HG02759 (cell line): Measurements from ENCODE around the gene RNGTT.

Experiments
- ATAC-seq: cut with Tn5 transposase; IDR thresholded peaks from one replicate; pipeline ENCODE4 v1.9.1; 2021; ENCODE audit warnings: mild to moderate bottlenecking, moderate library complexity; ENCODE audit not compliant: unreplicated experiment

Gene RNGTT

DNA sequence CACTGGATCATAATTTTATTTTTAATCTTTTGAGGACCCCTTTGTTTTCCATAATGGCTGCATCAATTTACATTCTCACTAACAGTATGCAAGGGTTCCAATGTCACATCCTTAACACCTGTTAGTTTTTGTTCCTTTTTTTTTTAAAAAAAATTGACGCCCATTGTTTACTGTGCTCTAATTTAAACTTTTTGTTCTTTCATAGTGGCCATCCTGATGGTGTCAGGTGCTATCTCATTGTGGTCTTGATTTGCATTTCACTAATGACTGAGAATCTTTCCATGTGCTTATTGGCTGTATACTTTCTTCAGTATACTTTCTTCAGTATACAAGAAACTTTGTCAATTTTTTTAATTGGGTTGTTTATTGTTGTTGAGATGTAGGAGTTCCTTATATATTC, 347.0 kb downstream of the RNGTT start:
- no peak for ATAC-seq

DNA sequence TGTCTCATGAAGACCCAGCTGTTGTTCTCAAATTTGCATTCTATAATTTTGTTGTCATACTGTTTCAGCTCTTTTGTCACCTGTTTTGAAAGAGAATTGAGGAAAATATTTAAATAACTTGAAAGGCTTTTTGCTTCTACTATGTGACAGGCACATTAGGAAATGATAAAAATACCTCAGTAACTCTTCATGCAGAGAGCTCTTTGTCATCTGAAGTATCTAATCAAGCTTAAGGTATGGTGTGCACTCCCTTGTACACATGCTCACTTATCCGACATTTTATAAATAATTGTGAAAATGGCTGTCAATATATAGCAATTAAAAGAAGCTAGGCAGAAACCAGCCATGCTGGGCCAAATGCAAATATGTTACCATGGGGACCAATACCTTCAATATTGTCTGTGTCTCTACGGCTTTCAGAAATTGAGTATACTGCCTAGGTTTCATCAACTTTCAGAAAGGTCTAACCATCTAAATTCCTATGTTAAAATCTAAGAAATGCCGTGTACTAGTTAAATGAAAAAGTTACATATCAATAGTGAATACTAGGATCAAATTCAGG, 349.0 kb downstream of the RNGTT start:
- no peak for ATAC-seq

DNA sequence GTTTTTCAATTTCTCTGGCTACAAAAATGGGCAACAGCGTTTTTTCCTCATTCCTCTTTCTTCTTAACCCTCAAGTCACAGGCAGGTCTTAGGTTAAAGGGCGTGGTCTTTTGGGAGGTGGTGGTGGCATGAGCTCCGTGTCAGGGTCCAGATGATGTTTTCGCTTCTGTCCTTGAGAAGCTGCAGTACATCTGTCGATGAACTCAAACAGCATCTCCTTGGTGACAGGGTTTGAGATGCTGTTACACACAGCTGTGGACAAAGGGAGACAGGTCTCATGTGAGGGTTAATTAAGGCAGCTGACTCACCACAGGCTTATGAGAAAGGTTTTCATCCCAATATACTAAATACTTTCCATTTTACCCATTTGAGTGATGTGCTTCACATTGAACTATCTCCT, 350.8 kb downstream of the RNGTT start:
- no peak for ATAC-seq

DNA sequence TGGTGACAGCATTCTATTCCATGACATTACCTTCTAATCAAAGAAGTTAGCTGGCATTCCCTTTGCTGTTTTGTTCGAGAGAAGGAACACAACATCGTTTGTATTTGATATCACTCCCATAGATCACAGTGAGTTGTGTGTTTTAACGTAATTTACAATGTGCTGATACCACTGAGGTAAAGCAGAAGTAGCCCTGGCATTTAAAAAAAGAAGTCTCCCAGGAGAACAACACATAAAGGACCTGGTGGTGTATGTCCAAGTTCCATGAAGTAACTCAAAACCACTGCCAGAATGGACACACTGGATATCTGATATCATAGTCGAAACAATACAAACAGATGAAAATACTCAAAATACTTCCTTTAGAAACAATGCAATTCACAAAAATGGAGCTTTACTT, 351.7 kb downstream of the RNGTT start:
- no peak for ATAC-seq

DNA sequence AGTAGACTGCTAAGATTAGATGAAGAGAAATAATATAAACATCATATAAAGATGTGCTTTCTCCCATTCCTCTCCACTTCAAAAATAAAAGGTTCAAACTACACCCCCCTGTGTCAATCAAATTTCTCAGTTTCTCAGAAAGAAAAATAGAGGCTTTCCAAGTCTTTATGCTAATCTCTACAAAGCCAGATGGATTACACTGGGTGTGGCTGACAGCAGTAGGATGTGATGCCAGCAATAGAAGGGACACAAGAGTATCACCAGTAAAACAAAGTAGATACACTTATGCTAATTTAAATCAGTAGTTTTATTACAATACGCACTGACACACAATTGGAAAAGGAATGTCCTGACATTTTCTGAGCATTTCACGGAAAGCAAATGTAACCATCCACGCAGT, 353.4 kb downstream of the RNGTT start:
- no peak for ATAC-seq

DNA sequence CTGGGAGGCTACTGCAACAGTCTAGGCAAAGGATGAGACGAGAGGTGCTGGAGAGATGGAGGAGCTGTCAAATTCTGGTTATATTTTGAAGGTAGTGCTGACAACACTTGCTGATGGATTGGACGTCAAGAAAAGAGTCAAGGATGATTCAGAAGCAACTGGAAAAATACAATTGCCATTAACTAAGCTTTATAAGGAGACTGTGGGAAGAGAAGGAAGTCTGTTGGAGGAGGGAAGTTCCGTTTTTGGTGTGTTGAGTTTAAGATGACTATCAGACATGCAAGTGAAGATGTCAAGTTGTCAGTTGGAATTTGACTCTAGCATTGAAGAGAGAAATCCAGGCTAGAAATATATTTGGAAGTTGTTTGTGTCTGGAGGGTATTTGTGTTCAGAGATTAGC, 358.1 kb downstream of the RNGTT start:
- no peak for ATAC-seq

DNA sequence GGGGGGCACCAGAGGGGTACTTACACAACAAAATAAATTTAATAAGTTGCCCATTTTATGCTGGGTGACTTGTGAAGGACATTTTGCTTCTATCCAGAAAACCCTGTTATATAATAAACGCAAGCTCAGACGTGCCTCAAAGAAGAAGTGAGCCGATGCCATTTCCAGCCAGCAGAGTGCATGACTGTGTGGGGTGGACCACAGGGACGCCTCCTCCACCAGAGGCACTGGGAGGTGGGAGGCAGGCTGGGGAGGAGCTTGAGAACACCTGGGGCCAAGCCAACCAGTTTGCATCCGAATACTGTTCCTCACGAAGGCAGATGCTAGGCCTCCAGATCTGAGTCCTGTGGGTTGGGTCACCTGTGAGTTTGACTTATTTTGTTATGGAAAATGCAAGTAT, 363.8 kb downstream of the RNGTT start:
- ATAC-seq: no peak

DNA sequence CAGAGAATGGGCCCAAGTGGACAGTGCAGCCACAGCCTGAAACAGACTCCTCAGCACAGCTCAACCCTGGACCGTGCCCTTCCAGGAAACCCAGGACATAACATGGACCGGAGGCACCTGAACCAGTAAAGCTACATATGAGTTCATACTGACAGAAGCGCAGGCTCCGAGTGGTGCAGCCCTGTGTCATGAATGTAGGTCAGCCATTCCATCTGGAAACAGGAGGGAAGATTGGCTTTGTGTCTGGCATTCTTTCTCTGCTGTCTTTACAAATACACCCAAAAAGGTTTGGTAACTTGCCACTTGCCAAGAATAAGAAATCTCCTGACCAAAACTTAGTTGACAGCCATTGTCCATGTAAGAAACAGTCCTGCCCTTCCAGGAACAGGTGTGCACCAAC, 366.6 kb downstream of the RNGTT start:
- ATAC-seq: no peak

DNA sequence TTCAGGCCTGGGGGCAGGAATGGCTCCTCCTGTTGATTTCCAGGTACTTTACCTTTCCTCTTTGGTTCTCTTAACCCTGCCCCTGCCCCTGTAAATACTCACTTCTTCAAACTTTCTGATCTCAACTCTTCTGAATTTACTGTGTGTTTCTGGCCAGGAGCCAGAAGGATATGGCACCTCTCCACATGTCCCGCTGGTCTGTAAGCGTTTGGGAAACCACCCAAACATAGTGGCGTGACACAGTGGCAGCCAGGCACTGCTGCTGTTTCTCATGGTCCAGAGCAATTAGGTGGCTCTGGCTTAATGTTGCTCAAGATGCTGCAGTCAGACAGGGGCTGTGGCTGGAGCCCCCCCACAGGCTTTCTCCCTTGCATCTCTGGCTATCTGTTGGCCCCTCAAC, 374.5 kb downstream of the RNGTT start:
- ATAC-seq: no peak

DNA sequence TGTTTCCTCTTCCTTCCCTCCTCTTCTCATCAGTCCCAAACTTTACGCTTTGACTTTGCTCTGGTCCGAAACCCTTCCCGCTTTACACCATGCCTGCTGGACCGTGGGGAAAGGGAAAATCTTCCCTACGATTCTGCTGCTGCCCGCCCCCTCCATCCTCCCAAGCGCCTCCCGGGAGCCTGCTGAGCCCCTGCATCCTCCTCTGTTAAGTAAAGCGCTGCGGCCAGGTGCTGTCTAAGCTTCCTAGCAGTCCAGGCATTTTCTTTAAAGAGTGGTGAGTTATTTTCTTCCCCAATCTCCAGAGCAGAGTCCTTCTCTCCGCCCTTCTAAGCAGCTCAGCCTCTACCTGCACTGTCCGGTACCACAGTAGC, 376.3 kb downstream of the RNGTT start:
- ATAC-seq: no peak

DNA sequence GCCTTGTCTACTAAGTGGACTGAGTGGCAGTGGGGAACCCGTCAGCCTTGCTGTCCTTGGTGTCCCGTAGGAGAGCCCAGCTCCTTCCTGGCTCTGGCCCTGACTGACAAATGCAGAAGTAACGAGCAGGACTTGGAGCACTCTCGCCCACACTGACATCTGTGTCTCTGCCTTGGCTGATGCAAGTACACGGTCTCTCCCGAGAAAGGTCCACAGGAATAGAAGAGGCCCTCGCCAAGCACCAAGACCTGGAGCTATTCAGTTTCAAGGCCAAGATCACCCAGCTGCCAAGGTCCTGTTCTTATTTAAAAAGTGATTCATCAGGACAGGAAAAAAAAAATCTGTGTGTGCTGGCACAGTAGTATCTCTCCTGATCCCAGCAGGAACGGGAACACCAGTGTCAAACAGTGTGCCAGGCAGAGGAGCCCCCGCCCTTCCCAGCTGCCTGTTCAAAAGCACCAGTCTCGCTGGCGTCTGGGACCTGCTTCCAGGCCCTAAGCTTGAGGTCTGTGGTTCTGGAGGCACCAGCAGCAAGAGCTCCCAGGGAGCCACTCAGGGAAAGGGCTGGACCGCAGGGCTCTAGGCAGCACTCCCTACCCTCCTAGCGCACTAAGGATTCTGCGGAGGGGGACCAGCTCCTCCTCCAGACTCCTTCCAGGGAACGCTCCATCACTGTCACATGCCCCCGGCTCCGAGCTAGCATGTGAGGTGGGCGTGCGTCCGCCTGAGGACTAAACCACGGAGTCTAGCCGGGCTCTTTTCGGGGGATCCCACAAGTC, 376.9 kb downstream of the RNGTT start:
- no peak for ATAC-seq

DNA sequence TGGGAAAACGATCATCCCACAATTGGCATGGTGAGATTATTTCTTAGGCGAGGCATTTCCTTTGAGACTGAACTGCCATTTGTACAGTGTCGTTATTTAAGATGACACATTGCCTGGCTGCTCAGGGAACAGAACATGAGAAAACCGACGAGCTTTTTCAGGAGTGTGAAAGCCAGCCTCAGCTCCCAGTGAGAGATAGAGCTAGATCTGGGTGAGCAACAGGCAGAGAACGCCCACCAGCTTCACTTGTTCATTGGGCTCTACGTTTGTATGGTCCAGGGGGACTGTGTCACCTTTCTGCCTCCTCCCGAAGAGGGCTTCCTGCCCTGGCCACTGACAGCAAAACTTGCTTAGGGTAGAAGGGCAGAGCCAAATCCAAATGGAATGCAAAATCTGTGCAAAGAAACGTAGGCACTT, 378.1 kb downstream of the RNGTT start:
- no peak for ATAC-seq

DNA sequence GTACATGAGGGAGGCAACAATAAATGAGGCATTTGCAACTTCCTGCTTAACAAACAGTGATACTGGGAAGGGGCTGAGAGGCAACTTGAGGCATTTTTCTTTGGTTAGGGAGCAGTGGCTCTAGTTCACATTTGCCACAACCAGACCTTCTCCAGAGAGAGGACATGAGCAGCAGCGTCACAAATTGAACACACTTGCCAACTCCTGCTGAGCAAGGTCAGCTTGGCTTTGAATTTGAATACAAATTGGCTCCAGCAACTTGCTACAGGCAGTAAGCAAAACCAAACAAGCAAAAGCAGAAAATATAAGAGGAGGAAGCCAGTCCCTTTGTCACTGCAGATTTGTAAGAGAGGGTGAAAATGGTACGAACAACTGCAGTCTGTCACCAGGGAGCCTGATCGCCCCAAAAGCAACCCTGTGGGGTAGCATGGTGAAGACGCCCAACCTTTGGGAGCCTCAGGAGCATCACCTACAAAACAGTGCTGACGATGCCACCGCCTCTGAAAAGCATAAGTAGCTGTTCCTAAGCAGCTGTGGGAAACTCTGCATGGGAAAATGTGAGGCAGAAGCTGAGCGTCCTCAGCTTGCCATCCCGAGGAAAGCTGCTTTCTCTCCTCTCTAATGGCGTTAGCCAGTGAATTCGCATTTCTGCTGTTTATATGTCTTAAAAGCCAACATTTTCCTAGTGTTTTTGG, 378.7 kb downstream of the RNGTT start:
- ATAC-seq: no peak

DNA sequence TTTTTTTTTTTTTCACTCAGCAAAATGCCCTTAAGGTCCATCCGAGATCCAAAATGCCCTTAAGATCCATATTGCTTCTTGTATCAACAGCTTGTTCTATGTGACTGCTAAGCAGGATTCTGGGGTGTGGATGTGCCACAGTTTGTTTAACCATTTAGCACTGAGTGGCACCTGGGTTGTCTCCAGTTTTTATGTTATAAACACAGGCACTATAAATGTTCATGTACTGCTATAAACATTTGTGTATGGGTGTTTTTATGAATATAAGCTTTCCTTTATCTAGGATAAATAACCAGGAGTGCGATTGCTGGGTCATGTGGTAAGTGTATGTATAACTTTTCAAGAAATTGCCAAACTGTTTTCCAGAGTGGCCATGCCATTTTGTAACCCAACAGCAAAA, 386.0 kb downstream of the RNGTT start:
- ATAC-seq: no peak

DNA sequence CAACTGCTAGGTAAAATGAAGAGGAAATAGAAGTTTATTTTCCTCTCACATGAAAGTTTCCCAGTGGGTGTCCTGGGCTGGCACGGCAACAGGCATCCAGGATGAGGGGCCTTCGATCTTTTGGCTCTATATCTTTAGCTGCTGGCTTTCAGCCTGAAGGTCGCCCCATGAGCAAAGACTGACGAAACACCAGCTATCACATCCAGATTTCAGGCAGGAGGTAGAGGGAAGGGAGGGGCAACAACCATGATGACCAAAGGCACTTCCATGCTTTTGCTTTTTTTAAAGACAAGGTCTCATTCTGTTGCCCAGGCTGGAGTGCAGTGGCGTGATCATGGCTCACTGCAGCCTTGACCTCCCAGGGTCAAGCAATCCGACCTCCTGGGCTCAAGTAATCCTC, 387.9 kb downstream of the RNGTT start:
- ATAC-seq: no peak

DNA sequence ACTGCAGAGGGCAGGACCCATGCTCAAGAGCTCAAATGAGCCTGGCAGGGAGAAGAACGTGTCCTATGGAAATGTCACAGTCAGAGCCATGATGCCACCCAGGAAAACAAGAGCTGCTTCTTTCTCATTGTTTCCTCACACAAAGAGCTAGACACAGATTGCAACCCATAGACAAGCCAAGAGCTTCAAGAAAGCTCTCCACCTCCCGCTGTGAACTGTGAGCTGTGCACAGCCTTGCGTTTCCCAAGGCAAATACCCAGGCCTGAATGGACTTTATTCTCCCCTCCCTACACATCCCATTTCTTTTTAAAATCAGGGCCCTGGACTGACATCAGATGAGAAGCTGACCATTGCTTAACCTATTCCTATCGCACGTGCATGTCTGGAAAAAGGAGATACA, 388.8 kb downstream of the RNGTT start:
- ATAC-seq: no peak

DNA sequence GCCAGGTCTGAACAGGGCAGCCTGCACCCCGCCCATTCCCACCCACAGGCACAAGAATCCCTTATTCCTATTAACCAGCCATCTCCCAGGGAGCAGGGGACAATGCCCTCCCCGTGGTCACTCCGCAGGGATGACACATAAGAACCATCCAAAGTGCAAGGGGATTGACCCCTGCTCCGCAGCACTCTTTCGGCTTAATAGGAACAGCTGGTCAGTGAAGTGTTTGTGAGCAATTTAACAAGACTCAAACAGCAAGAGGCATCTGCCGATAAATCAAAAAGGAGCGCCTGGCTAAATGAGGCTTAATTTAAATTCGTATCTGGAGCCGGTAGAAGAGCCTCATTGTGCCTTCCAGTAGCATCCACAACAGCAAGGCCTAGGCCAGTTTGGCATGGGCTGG, 389.4 kb downstream of the RNGTT start:
- no peak for ATAC-seq

DNA sequence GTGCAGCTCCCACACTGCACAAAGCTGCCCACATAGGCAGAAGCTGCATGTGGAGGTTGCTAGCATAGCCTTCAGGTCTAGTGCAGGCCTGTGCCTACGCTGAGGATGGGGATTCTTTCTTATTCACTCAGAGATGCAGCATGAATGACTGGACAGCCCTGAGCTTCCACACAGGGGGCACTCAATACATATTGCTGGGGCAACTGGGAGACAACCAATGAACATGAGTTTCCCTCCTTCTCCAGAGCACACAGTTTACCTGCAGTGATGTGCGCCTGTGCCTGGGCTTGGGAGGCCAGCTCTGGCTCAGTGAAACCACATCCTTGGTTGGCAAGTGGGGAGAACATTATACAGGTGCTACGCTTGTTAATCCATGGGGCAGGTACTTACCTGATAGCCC, 389.9 kb downstream of the RNGTT start:
- no peak for ATAC-seq

DNA sequence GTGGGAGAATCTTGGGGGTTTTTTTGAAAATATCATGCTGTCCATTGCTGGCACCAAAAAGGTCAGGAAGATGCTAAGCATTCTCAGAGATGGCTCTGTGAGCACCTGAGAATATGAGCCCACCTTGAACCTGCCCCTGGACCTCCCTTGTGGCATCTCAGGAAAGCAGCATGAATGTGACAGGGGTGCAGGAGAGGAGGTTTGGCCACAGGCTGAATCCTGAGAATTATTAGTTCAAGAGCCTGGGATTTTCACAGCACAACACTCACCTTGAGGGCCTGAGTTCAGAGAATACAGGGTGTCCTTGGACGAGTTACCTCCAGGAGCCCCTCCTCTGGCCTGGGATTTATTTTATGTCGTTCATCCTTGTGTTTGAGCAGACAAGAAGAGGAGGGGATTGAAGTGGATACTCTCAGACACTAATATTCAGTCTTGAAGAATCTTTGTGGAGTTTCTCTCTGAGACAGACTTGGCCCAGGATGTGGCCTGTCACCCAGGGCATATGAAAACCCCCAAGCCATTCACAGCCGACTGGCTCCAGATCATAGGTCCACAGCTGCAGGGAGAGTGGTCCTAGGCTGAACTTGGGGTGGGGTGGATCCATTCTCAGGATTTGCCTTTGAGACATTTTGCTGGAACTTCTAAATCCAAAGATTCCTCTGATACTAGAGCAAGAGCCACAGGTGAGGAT, 390.8 kb downstream of the RNGTT start:
- ATAC-seq: no peak

DNA sequence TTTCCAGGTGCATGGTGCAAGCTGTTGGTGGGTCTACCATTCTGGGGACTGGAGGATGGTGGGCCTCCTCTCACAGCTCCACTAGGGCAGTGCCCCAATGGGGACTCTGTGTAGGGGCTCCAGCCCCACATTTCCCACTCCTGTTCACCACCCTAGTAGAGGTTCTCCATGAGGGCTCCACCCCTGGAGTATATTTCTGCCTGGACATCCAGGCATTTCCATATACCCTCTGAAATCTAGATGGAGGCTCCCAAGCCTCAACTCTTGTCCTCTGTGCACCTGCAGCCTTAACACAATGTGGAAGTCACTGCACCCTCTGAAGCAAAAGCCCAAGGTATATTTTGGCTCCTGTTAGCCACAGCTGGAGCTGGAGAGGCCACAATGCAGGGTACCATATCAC, 393.5 kb downstream of the RNGTT start:
- no peak for ATAC-seq

DNA sequence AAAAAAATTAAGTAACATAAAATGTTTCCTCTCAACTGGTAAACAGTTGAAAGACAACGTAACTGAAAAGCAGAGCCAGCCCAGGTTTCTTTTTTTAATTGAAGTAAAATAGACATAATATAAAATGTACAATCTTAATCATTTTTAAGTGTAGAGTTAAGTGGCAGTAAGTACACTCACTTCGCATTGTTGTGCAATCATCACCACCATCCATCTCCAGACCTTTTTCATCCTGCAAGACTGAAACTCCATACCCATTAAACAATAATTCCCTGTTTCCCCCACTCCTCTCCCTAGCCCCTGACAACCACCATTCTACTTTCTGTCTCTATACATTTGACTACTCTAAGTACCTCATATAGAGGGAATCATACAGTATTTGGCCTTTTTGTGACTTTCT, 395.7 kb downstream of the RNGTT start:
- ATAC-seq: no peak
